Activated naive CD4-positive, alpha-beta T cell treated with anti-CD3 and anti-CD28 coated beads for 36 hours (primary cell): ENCODE results near the gene ABTB2. TPM values are rescaled to one million over a fixed set of nuclear protein-coding genes. Genes with fewer than 3 reads are reported as not detected.
A peak's percentile ranks its signal among the peaks of the same experiment; 100 is the strongest.

Experiments used
- CTCF ChIA-PET: fragments of 350-600 bp; sonication (Branson Sonifier 250); formaldehyde crosslinking; loops from one replicate; lab custom pipeline; 2021; ENCODE audit warnings: antibody characterized with exemption; lab: Charles Lee
- DNase-seq: peaks from one replicate; pipeline ENCODE4 v3.0.0-alpha.2; 2020
- H3K27ac Mint-ChIP-seq: one replicate; pipeline ENCODE4 v1.8.0; 2021; ENCODE audit warnings: mild to moderate bottlenecking, mixed read lengths
- H3K27me3 Mint-ChIP-seq: one replicate; pipeline ENCODE4 v1.8.0; 2021; ENCODE audit warnings: low read depth, mixed read lengths
- H3K36me3 Mint-ChIP-seq: one replicate; pipeline ENCODE4 v1.8.0; 2021; ENCODE audit warnings: low read depth, mixed read lengths
- H3K4me1 Mint-ChIP-seq: one replicate; pipeline ENCODE4 v1.8.0; 2021; ENCODE audit warnings: low read depth, mixed read lengths
- H3K4me3 Mint-ChIP-seq: one replicate; pipeline ENCODE4 v1.8.0; 2021; ENCODE audit warnings: mild to moderate bottlenecking, moderate library complexity, mixed read lengths
- H3K9me3 Mint-ChIP-seq: one replicate; pipeline ENCODE4 v1.8.0; 2021; ENCODE audit warnings: mixed read lengths
- intact Hi-C: fragments of 100-400 bp; cut with micrococcal nuclease; formaldehyde crosslinking; loops from one replicate; pipeline ENCODE4 v1.15.1; 2023
- total RNA-seq, 2 experiments: library from RNA; stranded (reverse); gene quantifications; one replicate each; pipeline ENCODE4 v1.2.3, GENCODE V29; 2021

ABTB2 gene
- total RNA-seq, 2 experiments from 2014 or later = 3.1 to 3.7 TPM

DNA sequence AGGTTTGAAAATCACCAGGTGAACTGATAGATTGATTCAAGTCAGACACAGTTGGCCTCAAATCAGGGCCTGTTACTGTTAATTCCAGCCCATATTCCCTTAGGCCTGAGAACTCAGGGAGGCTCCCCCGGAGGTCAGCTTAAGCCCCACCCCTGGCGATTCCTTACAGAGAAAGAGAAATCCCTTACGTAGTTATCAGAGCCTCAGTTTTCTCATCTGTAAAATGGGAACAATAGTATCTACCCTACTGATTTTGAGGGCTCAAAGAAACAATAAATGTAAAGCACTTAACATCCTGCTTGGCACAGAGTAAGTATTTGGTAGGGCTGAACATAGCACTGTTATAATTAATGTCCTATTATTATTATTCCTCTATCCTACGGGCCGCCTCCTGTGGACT is 158.3 kb downstream of the ABTB2 start:
- CTCF ChIA-PET = no interaction called here
- no peaks in the 10 kb centered on the region for H3K36me3 Mint-ChIP-seq
- DNase-seq = no peak
- H3K27me3 Mint-ChIP-seq = no peaks in the 10 kb centered on the region
- no peak overlapping the region for H3K4me3 Mint-ChIP-seq
- no peak overlapping the region for H3K27ac Mint-ChIP-seq
- no peaks in the 10 kb centered on the region for H3K9me3 Mint-ChIP-seq
- H3K4me1 Mint-ChIP-seq = peaks cover 16% of the 10 kb centered on the region
- intact Hi-C loops = no loop called here

DNA sequence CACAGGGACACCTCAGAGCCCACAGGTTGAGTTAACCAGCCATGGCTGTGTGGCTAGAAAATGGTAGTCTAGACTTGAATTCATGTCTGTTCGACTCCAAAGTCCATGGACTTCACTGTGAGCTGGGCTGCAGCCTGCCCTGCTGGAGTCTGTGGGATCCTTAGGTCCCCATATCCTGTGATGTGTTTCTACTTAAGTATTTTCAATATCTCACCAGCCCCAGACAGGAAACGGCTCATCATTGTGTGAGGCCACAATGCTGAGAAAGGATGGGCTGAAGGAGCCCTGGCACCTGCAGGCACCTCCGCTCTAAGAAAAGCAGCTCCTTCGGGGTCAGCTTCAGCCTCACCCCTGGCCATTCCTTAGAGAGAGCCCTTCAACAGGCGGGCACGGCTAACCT is 159.3 kb downstream of the ABTB2 start:
- Mint-ChIP-seq H3K27ac (no peak overlapping the region), H3K36me3 (no peaks in the 10 kb centered on the region), H3K4me1 (peaks cover 13% of the 10 kb centered on the region), H3K9me3 (no peaks in the 10 kb centered on the region), H3K27me3 (no peaks in the 10 kb centered on the region), H3K4me3 (no peak overlapping the region)
- peak; percentile 30 for DNase-seq
- intact Hi-C loops = no loop called here
- CTCF ChIA-PET = no interaction called here

DNA sequence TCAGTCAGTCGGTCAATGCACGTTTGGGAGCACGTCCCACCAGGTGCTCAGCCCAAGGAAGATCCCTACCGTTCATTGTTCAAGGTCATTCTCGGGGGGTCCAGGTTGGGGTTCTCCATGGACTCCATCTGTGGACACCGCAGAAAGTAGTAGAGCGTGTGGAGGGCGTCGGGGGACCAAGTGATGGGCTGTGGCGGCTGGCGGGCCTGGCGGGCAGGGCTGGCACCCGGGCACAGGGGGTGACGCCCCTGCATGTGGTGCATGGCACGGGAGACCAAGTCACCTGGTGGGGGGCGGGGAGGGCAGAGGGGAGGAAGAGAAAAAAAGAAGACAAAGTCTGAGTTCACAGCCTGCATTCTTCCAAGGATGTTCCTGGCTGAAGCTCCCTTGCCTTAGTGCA is 160.6 kb downstream of the ABTB2 start:
- no peaks in the 10 kb centered on the region for H3K36me3 Mint-ChIP-seq
- CTCF ChIA-PET = no interaction called here
- H3K4me1 Mint-ChIP-seq = peaks cover 12% of the 10 kb centered on the region
- DNase-seq = no peak
- intact Hi-C loops = no loop called here
- no peak overlapping the region for H3K27ac Mint-ChIP-seq
- no peak overlapping the region for H3K4me3 Mint-ChIP-seq
- no peaks in the 10 kb centered on the region for H3K9me3 Mint-ChIP-seq
- no peaks in the 10 kb centered on the region for H3K27me3 Mint-ChIP-seq

DNA sequence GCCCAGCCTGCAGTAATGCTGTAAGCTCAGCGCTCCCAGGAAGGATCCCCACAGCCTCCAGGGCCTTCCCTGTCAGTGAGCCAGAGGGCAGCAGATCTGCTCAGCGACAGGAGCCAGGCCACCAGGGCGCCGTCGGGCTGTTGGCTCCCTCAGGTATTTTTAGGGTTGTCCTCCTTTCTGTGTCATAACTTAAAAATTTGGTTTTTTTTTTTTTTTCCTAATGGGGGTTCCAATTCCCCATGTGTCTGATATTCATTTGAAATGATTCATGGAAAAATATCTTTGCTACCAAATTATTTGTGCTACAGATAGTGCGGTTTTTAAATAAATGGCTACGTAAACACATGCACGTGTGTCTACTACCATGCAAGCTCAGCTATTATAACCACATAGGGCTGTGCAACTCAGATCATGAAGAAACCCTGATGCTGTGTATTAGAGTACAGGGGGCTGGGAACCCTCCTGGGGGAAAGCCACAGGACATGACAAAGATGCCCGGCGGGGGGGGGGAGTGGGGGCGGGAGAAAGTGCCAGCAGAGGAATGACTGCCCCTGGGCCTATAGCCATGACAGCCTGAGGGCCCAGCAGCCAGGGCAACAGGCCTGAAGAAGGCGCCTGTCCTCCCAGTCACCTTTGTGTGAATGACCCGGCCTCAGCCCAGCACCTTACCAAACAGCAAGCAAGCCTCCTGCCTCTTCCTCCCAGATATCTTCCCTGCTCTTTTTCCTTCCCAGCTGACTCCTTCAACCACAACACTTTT is 163.1 kb downstream of the ABTB2 start:
- intact Hi-C loops = no loop called here
- no peak for DNase-seq
- Mint-ChIP-seq H3K4me3 (no peak overlapping the region), H3K36me3 (no peaks in the 10 kb centered on the region), H3K4me1 (peaks cover 9% of the 10 kb centered on the region), H3K27me3 (no peaks in the 10 kb centered on the region), H3K27ac (no peak overlapping the region), H3K9me3 (no peaks in the 10 kb centered on the region)
- CTCF ChIA-PET = interaction anchor here (1.0 kb wide), 1 partner anchor 85 kb away, joined by 3 read pairs; no protein-coding TSS in a partner anchor

DNA sequence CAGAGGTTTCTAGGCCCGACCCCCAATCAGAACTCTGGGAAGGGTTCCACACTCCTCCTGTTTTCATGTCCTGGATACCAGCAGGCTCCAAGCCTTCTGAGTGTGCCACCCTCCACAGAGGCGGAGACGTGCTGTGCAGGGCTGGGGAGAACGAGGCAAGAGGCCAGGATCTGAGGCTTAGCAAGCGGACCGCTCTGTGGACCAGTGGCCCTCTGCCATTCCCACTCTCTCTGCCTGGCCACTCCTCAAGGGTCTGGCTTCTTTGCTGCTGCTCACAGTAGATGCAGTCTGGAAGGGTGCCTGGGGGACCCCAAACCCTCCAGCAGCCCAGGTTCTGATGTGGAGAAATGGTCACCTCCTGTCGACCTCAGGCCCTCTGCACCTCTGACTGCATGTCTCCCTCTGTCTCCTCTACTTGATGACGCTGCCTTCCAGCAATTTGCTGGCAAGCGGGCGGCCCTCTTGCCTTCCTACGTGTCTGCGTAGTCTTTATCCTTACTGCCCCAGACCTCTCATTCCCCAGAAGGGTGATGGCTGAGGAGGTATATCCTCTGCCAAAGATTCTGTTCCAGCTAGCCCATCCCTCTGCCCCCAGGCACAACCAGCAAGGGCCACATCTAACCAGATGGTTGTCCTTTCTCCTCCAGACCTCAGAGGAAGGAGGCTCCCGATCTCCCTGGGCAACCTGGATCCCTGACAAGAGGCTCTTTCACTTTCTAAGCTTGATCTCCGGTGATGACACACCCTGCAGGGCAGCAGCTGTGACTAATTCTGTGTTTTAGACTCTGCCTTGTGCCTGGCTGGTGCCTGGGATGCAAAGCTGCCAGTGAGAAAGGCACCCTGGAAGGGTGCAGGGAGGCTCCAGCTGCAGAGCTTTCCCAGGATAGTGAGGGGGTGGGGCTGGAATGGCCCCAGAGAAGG is 165.1 kb downstream of the ABTB2 start:
- peaks cover 10% of the 10 kb centered on the region for H3K4me1 Mint-ChIP-seq
- H3K27me3 Mint-ChIP-seq = no peaks in the 10 kb centered on the region
- intact Hi-C loops = no loop called here
- CTCF ChIA-PET = no interaction called here
- H3K4me3 Mint-ChIP-seq = no peak overlapping the region
- H3K27ac Mint-ChIP-seq = no peak overlapping the region
- H3K36me3 Mint-ChIP-seq = no peaks in the 10 kb centered on the region
- no peaks in the 10 kb centered on the region for H3K9me3 Mint-ChIP-seq
- DNase-seq = peak; percentile 51

GRCh38 chr11:34191578-34191977 is 166.2 kb downstream of the ABTB2 start:
- Mint-ChIP-seq H3K4me3 (no peak overlapping the region), H3K9me3 (no peaks in the 10 kb centered on the region), H3K4me1 (peaks cover 10% of the 10 kb centered on the region), H3K27ac (no peak overlapping the region), H3K27me3 (no peaks in the 10 kb centered on the region), H3K36me3 (no peaks in the 10 kb centered on the region)
- DNase-seq = no peak
- CTCF ChIA-PET = interaction anchor here (0.6 to 1.0 kb wide), 2 partner anchors 13 to 196 kb away, joined by 3 read pairs; no protein-coding TSS in a partner anchor
- intact Hi-C loops = no loop called here

GRCh38 chr11:34190192-34191139 is 167.3 kb downstream of the ABTB2 start:
- Mint-ChIP-seq H3K27ac (no peak overlapping the region), H3K9me3 (no peaks in the 10 kb centered on the region), H3K36me3 (no peaks in the 10 kb centered on the region), H3K27me3 (no peaks in the 10 kb centered on the region), H3K4me3 (no peak overlapping the region), H3K4me1 (peaks cover 10% of the 10 kb centered on the region)
- intact Hi-C loops = no loop called here
- CTCF ChIA-PET = interaction anchor here (0.6 to 1.0 kb wide), 2 partner anchors 12 to 71 kb away, joined by 3 to 6 read pairs; no protein-coding TSS in a partner anchor
- no peak for DNase-seq

DNA sequence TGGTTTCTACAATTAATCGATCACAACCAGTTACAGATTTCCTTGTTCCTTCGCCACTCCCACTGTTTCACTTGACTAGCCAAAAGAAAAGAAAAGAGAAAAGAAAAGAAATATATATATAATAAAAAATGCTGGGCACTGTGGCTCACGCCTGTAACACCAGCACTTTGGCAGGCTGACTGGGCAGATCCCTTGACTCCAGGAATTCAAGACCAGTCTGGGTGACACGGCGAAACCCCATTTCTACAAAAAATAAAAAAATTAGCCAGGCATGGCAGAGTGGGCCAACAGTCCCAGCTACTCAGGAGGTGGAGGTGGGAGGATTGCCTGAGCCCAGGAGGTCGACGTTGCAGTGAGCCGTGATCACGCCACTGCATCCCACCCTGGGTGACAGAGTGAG is 168.6 kb downstream of the ABTB2 start:
- H3K36me3 Mint-ChIP-seq = no peaks in the 10 kb centered on the region
- DNase-seq = no peak
- CTCF ChIA-PET = no interaction called here
- H3K27me3 Mint-ChIP-seq = no peaks in the 10 kb centered on the region
- intact Hi-C loops = no loop called here
- H3K4me3 Mint-ChIP-seq = no peak overlapping the region
- H3K9me3 Mint-ChIP-seq = no peaks in the 10 kb centered on the region
- H3K4me1 Mint-ChIP-seq = peaks cover 10% of the 10 kb centered on the region
- no peak overlapping the region for H3K27ac Mint-ChIP-seq

- no peak overlapping the region for H3K27ac Mint-ChIP-seq
- intact Hi-C loops = no loop called here
- H3K27me3 Mint-ChIP-seq = no peaks in the 10 kb centered on the region
- H3K9me3 Mint-ChIP-seq = no peaks in the 10 kb centered on the region
- no peak overlapping the region for H3K4me3 Mint-ChIP-seq
- peaks cover 10% of the 10 kb centered on the region for H3K4me1 Mint-ChIP-seq
- no peak for DNase-seq
- CTCF ChIA-PET = interaction anchor here (0.7 to 5.8 kb wide), 2 partner anchors 14 to 16 kb away, joined by 3 to 29 read pairs; no protein-coding TSS in a partner anchor
- H3K36me3 Mint-ChIP-seq = no peaks in the 10 kb centered on the region
Measured at GRCh38 chr11:34188181-34188580, 169.6 kb downstream of the ABTB2 start.

- H3K27me3 Mint-ChIP-seq = no peaks in the 10 kb centered on the region
- H3K27ac Mint-ChIP-seq = no peak overlapping the region
Measured at GRCh38 chr11:34185926-34186841, 171.6 kb downstream of the ABTB2 start.

DNA sequence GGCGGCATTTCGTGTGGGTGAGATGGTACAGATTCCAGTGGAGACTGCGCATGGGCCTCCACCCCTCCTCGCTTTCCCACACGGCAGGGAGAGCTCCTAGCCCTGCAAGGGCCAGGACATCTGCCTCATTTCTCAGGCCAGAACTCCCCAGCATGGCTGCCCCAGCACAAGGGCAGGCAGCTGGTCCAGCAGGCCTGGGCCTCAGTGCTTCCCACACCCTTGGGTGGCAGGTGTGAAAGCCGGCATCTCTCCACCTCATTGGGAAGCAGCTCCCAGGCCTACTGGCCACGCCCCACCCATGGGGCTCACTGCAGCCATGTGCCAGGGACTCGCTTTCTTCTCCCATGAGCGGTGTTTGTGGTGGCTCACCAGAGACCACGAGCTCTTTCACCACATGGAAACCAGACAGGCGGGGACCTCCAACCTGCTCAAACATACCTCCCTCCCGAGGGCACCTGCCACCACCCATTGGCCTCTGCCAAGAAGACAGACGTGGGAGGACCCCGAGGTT is 173.2 kb downstream of the ABTB2 start:
- intact Hi-C loops = no loop called here
- DNase-seq = no peak
- CTCF ChIA-PET = interaction anchor here (0.7 to 5.8 kb wide), 5 partner anchors 10 to 283 kb away, joined by 3 to 29 read pairs (median 3); no protein-coding TSS in a partner anchor
- H3K27me3 Mint-ChIP-seq = no peaks in the 10 kb centered on the region
- no peaks in the 10 kb centered on the region for H3K9me3 Mint-ChIP-seq
- no peaks in the 10 kb centered on the region for H3K36me3 Mint-ChIP-seq
- H3K27ac Mint-ChIP-seq = no peak overlapping the region
- H3K4me3 Mint-ChIP-seq = no peak overlapping the region
- peaks cover 25% of the 10 kb centered on the region for H3K4me1 Mint-ChIP-seq

More at GRCh38 chr11:34185926-34186841, 171.6 kb downstream of the ABTB2 start:
- H3K9me3 Mint-ChIP-seq = no peaks in the 10 kb centered on the region
- H3K4me1 Mint-ChIP-seq = peaks cover 15% of the 10 kb centered on the region
- CTCF ChIA-PET = interaction anchor here (1.0 to 5.8 kb wide), 5 partner anchors 12 to 172 kb away, joined by 3 to 29 read pairs (median 3); partner anchors contain the start of gene ABTB2
- H3K4me3 Mint-ChIP-seq = no peak overlapping the region
- H3K36me3 Mint-ChIP-seq = no peaks in the 10 kb centered on the region
- intact Hi-C loops = no loop called here
- no peak for DNase-seq
